ENCODE results near the gene FBL.

FBL gene

DNA sequence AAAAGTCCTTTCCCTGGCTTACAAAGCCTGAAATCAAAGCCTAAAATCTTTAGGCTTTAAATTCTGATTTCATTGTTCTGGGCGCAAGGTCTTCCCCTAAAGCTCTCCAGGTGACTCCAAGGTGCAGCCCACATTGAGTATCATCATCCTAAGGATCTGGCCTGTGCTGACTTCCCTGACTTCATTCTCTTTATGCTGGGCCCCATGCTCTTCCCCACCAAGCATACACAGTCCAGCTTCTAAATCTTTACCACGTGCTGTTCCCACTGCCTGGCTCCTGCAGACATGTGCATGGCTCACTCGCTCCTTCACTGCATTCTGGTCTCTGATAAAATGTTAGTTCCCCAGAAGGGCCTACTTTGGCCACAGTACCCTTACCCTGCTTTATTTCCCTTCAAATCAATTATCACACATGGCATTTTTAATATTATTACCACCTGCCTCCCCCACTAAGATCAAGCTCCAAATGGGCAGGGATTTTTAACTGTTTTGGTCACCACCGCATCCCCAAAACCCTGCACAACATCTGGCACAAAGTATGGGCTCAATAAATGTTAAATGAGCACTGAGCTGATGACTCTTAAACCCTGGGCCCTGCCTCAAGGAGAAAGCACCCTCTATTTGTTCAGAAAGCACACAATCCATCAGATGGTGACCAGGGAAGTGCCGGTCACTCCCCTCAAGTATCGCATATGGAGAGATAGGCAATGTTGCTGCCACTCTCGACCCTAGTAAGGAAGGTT is 3.3 kb downstream of the FBL start:
- no peak for DNase-seq

DNA sequence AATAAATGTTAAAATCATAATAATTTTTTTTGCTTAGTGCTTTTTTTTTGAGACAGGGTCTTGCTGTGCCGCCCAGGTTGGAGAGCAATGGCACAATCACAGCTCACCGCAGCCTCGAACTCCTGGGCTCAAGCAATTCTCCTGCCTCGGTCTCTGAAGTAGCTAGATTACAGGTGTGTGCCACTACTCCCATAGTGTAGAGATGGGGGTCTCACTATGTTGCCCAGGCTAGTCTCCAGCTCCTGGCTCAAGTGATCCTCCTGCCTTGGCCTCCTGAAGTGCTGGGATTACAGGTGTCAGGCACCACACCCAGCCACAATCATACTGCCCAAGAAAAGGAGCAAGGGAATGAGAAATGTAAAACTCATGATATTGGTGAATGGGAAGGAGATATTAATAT is 5.1 kb downstream of the FBL start:
- DNase-seq: no peak

DNA sequence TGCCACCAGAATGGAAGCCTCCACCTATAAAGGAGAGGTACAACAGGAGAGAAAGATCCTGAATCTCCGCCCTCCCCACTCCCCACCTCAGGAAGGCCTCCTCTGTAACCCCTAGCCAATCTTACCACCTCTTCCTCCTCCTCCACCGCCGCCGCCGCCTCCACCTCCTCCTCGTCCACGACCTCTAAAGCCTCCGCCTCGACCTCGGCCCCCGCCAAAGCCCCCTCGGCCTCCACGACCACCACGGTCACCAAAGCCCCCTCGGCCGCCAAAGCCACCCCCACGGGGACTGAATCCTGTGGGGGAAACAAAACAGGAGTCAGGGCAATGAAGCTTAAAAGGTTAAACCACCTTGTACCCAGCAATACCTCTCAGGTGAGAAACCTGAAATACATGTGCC is 5.7 kb downstream of the FBL start:
- no peak for DNase-seq

DNA sequence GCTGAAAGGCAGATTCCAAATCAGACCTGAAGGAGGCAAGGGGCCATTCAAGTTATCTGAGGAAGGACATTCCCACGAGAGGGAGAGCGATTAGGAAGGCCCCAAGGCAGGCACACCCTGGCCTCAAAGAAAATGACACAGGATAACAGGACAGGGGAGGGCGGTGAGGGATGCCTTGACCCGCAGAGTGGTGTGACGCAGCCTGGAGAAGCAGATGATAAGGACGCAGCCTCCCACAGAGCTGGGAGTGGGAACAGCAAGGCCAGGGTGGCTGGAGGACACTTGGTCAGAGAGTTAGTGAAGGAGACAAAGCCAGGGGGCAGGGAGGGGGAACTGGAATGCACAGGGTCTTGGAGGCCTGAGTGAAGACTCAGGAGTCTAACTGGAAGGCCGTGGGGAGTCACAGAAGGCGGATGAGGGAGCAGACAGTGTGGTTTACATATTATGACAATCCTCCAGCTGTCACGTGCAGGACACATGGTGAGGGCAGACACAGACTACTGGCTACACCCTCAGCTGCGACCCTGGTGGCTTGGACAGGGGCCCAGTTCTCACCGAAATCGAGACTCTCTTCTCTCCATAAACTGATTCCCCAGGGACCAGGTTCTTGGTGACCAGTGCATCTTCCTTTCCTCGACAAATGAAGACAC is 6.4 kb downstream of the FBL start:
- no peak for DNase-seq

DNA sequence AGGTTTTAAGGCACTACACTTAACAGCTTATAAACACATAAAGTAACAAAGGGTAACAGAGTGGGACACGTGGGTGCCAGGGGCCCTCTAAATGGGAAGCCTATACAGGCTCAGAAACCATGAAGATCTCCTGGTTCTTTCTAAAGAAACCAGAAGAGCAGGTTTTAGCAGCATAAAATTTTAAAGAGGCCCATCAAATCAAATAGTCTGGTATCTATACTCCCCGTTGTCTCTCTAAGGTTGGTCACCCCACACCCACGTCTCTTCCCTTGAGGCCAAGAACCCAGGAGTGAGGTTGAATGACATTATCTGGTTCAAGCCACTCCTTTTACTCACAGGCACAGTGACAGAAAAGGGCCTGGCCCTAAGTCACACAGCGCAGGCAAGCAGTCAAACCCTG is 7.6 kb downstream of the FBL start:
- no peak for DNase-seq

DNA sequence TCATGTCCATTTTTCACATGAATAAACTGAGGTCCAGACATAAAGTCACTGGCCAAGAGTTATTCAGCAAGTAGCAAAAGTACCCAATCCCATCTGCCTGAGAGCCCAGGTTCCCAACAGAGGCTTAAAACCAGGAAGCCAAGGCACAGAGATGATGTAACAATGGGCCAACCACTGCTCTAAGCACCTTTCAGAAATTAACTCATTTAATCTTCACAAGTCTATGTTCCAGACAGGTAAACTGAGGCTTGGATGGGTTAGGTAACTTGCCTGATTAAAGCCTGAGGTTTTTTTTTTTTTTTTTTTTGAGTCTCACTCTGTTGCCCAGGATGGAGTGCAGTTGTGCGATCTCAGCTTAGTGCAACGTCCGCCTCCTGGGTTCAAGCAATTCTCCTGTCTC is 8.2 kb downstream of the FBL start:
- DNase-seq: no peak

DNA sequence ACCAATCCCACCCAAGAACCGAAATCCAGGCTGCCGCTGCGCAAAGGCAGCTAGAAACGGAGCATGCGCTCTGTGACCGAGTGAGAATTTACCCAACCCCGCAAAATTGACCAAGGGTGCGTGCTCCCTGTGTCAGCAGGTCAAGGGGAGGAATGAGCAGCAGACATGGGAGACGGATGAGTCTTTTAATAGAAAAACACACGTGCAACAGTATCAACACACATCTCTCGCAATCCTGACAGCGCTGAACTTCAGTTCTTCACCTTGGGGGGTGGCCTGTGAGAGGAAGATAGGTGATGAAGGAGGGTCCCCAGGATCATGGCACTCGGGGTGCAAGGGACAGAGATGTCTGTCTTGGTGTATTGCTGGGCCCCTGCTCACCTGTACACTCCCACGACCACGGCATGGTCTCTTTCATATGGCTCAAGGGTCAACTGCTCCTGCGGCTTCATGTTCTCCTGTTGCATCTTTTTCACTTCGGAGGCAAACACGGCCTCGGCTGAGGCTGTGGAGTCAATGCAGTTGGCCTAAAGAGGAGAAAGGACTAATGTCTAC is 11.8 kb downstream of the FBL start:
- DNase-seq: no peak

DNA sequence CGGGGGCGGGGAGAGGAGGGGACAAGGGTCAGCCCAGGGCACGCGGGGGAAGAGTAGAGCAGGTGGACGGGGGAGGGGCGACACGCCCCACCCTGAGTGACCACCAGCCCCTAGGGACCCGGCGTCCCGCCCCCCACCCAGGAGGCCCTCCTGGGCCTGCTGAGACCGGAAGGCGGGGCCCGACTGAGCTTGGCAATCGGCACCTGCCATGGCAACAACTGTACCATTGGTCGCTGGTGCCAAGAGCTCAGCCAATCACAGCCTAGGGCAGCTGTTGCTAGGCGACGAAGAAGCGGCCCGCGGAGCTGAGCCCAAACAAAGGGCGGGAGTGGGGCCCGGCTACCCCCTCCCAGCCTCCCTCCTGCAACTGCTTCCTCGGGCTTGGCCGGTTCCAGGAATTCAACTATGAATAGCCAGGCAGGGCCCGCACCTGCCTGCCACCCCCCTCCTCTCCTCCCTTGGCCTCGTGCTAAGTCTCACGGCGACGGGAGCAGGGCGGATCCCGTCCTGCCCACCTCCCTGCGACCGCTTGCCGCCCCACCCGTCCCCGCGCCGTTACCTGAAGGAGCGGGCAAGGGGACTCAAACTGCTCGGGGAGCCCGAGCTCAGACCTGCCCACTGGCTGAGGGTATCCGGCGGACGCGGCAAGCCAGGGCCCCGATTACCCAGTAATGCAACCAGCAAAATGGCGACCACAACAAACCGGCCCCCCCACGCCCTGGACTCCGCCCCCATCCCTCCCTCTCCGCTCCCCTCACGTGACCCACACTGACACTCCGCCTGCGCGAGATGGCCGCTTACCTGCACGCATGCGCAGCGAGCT is 12.5 kb downstream of the FBL start, which contains the start of gene DYRK1B:
TSS of gene DYRK1B (minus strand) at position 699 of the 823 bp plus-strand sequence. CDS start 2,295 bp downstream, outside the sequence.
- peak; percentile 99 for DNase-seq

DNA sequence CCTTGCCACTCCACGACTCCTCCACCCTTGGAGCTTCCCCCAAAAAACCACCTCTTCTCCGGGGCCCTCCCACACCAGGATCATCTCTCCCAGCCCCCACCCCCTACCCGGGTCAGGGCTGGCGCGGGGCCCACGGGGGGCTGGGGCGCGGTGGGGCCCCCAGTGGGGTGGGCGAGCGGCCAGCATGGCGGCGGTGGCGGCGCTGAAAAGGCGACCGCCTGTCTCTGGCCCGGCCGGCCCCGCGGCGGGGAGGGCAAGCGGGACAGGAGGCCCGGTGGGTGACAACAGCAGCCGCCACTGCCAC is 13.1 kb downstream of the FBL start:
- no peak for DNase-seq

DNA sequence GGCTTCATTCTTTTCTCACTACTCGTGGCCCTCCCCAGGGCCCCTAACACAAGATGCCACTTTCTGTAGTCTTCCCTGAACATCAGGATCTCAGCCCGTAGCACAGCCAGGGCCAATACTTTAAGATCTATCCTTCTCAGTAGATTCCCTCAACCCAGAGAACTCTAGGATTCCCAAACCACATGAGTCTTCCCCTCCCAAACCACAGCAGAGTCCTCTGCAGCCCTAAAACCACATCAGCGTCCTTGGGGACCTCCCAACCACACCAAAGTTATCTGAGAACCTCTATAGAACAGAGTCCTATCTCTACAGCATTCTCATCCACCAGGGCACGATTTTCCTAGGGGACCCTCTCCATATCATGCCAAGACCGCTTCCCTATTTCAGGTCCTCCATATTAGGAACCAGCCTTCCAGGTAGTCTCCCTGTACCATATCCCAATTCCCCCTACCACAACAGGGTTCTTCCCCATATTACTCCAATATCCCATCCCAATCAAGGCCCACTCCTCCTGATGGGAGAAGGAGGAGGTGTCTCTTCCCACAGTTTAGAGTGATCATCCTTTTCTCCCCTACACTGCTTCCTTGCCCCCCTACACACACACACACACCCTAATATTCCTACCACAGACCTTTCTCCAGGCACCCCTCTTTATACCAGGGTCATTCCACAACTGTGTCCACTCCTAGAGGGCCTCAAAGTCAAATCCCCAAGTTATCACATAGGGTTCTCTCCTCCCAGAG is 13.7 kb downstream of the FBL start:
- no peak for DNase-seq

DNA sequence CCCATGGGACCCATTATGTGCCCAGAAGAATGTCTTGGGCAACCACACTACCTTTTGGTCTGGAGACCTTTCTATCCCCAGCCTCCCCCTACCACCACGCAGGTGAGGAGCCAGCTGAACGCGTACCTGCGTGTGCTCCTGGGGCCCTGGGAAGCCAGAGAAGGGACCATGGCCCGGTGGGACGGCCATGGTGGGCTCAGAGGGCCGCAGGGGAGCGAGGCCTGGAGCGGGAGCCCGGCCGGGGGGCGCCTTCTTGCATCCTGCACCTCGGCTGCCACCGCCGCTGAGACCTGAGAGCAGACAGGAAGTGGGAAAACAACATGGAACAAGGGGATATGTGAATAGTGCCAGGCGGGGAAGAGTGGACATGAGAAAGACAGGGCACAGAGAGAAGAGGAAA is 14.5 kb downstream of the FBL start:
- no peak for DNase-seq

DNA sequence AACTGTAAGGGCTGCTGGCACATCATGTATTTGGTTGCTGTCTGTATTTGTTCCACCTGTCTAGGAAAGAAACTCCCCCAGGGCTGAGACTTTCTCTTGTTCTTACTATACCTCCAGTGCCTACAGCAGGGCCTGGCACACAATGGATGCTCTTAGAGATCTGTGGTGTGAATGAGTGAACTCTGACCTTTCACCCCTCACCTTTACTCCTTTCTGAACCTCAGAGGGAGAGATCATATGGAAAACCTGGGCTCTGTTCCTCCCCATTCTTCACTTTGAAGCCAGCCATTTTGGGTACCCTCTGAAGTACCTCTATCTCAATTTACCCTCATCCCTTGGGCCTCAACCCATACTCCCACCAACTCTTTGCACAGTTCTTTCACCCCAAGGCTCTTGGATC is 15.3 kb downstream of the FBL start:
- no peak for DNase-seq

DNA sequence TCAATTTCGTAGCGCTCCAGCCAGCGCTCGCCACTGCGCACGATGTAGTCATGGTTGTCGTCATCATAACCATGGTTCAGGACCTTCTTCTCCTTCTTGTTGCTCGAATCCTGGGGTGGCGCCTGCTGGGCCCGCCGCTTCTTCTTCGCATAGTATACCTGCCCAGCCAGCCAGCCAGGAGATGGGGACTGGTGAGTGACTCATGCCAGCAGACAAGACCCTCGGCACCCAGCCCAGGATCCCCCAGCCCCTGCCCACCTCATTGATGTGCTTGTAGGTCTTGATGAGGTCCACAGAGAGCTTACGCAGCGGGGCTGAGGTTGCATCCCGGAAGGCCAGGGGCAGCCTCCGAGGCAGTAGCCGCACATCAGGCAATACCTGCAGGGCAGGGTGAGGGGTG is 15.8 kb downstream of the FBL start:
- DNase-seq: no peak

DNA sequence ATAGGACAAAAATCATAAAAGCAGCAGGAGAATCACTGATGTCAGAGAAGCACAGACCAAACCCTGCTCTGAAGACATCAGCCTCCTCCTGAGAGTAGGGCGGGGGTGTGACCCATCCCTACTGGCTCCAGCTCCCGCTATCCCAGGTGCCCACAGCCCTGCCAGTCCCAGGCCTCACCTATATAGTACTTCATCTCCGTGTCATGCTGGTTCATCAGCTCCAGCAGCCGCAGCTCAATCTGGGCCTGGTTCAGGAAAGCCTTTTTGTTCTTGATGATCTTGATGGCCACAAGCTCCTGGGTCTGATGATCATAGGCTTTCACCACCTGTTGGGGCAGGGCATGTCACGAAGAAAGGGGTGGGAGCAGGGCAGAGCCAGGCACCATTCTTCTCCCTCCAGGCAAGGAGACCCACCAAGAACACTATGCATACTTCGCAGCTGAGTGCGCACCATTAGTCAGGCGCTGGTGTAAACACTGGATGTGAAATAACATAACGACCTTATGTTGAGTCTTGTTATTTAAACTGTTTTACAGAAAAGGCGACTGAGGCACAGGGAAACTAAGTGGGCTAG is 16.4 kb downstream of the FBL start:
- DNase-seq: no peak

DNA sequence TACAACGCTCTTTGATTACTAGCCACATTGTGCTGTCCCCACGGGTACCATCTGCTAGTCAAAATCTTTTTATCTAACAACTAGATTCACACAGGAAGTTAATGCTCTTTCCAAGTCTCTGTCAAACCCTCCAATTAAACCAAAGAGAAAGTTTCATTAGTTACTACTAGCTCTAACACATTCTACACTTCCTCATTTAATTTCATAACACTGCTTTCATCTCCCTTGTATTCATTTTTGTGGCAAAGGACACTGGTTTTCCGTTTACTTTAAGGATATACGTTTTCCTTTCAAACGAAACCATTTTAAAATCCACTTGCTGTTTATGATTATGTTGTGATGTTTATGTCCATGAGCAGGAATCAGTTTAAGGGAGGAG is 17.5 kb downstream of the FBL start:
- no peak for DNase-seq

DNA sequence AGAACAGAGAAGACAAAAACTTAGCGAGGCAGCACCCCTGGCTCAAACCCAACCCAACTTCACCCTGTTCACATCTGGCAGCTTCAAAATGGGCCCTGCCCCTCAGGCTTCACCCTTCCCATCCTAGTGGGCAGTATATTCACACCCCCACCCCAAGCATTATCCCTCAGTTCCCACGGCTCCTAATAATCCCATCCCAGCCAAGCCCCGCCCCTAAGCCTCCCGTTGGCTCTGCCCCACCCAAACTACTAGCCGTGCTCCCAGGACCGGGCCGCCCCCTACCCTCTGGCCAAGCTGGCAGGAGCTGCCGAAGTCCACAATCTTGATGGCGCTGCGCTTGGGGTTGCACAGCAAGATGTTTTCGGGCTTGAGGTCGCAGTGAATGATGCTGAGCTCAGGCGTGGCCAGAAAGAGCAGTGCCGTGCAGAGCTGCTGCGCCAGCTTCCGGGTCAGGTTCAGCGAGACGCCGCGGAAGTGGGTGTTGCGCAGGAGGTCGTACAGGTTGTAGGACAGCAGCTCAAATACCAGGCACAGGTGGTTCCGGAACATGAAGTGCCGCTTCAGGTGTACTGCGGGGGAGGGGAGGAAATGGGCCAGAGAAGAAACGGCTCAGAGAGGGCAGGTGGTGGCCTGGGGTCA is 18.0 kb downstream of the FBL start:
- no peak for DNase-seq

DNA sequence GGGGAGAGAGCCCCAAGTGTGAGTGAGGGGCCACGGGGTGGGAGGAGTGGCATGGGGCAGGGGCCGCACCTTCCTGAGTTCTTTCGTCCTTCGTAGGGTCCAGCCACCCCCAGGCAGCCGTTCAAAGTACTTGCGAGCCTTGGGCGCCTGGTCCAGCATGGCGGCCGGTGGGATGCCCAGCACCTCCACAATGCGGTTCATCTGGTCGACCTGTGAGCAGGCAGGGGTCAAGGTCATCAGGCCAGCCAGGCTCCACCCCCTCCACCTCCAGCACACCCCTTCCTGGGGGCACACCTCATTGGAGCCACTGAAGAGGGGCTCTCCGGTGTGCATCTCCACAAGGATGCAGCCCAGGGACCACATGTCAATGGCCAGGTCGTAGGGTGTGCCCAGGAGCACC is 19.0 kb downstream of the FBL start:
- no peak for DNase-seq

DNA sequence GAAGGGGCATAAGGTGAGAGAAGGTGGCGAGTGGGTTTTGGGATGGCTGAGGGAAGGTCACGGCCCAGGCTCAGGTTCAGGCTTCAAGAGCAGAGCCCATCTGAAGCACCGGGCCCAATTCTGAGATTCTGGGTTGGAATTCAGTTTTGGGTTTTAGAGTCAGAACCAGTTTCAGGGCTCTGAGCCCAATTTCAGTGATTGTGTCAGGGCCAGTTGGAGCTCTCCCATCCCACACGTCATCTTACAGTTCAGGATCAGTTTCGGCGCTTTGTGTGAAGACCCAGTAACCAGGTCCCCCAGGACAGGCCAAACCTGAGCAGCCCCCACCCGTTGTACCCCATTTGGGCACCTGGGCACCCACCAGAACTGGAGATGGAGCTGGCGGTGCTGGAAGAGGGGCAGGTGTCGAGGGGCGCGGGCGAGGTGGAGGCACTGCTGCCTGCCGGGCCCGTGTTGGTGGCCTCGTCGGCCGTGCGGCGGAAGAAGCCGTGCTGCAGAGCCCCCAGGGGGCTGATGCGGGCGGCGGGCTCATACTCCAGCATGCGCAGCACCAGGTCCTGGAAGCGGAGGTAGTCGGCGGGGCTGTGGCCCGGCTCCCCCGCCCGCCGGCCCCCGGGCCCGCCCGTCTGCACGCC is 19.8 kb downstream of the FBL start:
- DNase-seq: no peak

DNA sequence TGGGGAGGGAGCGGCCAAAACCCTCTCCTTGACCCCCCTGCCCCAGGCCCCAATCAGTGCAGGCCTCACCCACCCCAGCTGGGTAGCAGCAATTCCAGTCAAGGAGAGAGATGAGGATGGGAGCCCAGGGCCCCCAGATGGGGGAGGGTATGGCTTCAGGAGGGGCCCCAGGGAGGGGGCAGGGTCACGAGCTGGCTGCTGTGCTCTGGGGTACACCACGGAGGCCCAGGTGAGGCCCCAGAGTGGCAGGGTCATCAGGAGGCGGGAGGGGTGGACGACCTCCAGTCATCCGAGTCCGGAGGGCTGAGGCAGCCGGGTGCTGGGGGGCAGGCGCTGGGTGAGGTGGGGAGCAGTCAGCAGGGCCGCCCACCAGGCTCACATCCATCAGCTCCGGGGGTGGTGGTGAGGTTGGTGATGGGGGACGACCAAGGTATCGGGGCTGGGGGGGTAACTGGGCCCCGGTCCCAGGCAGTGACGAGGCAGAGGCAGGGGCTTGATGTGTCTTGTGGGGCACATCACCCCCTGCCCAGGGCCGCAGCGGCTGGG is 20.6 kb downstream of the FBL start:
- DNase-seq: no peak

DNA sequence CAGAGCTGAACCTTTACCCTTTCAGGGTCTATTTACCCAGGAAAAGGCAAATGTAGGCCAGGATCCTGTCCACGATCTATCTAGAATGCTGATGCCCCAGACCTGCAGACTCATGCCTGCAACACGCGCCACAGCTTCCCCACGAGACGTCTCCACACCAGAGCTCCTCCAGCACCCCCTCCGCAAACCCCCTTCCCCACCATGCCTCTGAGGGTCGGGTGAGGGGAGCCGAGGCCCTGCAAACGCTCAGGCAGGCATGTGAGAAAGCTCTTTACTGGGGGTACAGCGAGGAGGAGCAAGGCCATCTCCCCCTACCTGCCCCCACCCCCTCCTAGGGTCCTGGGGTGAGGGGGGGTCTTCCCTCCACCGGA is 21.1 kb downstream of the FBL start:
- DNase-seq: no peak

Measured in eye (tissue), 1 donor.